ENCODE measurements around the gene BUD13. TPM values are rescaled to one million over a fixed set of nuclear protein-coding genes. Genes with fewer than 3 reads are reported as not detected.

Gene BUD13
- total and polyA plus RNA-seq, 9 of the 15 experiments (the other 6 are each of a cell fraction or from before 2014, with no cell fraction given): 9.5 to 34.1 (median 27.1) TPM

GRCh38 chr11:116787786-116788486, 15.1 kb upstream of the BUD13 start, which contains the start of gene ZPR1 (continued):
- TF ChIP-seq MXD1 (CRISPR knock-in tag; IDR thresholded peaks at IDR 0.05; ENCODE audit: borderline replicate concordance, poor library complexity, severe bottlenecking) (peak; percentile 35), HMG20B (CRISPR knock-in tag; IDR thresholded peaks at IDR 0.05) (no peak), SPI1 (IDR thresholded peaks at IDR 0.05; ENCODE audit: borderline replicate concordance, low read depth, low read length) (peak; percentile 33; the same call in 1 of the 2 replicates), TOE1 (IDR thresholded peaks at IDR 0.05; ENCODE audit: borderline replicate concordance) (no peak), TOE1 (CRISPR knock-in tag; IDR thresholded peaks at IDR 0.05; ENCODE audit: borderline replicate concordance, low read depth) (no peak), GATA2 (CRISPR knock-in tag; IDR thresholded peaks at IDR 0.05) (no peak), NR2F6 (CRISPR knock-in tag; IDR thresholded peaks at IDR 0.05) (no peak), E2F1 (CRISPR knock-in tag; IDR thresholded peaks at IDR 0.05) (no peak), MAX (CRISPR knock-in tag; IDR thresholded peaks at IDR 0.05) (no peak), NCOR1 (IDR thresholded peaks at IDR 0.05) (no peak), JUND (IDR thresholded peaks at IDR 0.05; ENCODE audit: borderline replicate concordance, low read depth, low read length) (peak; percentile 37; the same call in 1 of the 2 replicates), JUND (tag; IDR thresholded peaks at IDR 0.05; ENCODE audit: borderline replicate concordance, low read depth, low read length) (no peak), MTF1 (CRISPR knock-in tag; IDR thresholded peaks at IDR 0.05; ENCODE audit: borderline replicate concordance) (no peak), TRIM28 (IDR thresholded peaks at IDR 0.05) (no peak), SNAPC5 (CRISPR knock-in tag; IDR thresholded peaks at IDR 0.05) (no peak), SAP30 (IDR thresholded peaks at IDR 0.05; ENCODE audit: borderline replicate concordance, insufficient read depth, low read depth, low read length, poor library complexity, severe bottlenecking) (peak; percentile 90), YBX1 (IDR thresholded peaks at IDR 0.05) (no peak), DPF2 (IDR thresholded peaks at IDR 0.05) (peak; percentile 40; the same call in 1 of the 2 replicates), HLTF (IDR thresholded peaks at IDR 0.05) (no peak), CUX1 (CRISPR knock-in tag; IDR thresholded peaks at IDR 0.05) (no peak), JUN (IDR thresholded peaks at IDR 0.05; ENCODE audit: borderline replicate concordance, low read depth, low read length) (no peak; the same call in 1 of the 2 replicates), JUN (CRISPR knock-in tag; IDR thresholded peaks at IDR 0.05; ENCODE audit: borderline replicate concordance) (no peak)
